Activated T-helper 1 cell treated with anti-CD3 and anti-CD28 coated beads, Interleukin-12 subunit alpha, Interleukin-12 subunit beta, Interleukin-2, Interleukin-4 antibody, amounts not matched to agents 30 ng/mL and 10 ng/mL and 1 ng/mL, durations not matched to agents 14 hours and 24 hours and 36 hours (primary cell): ENCODE data around the gene DOCK3. TPM values are rescaled to one million over a fixed set of nuclear protein-coding genes. Genes with fewer than 3 reads are reported as not detected.
"Not testable (repeated sequence)": the region's sequence is repeated elsewhere in the genome, so short reads cannot be mapped to it uniquely, and the experiment has no call there.

Experiments used
- DNase-seq: peaks from one replicate; pipeline ENCODE4 v3.0.0; 2021; ENCODE audit warnings: low spot score
- H3K27ac Mint-ChIP-seq: one replicate; pipeline ENCODE4 v1.8.0; 2021; ENCODE audit warnings: mild to moderate bottlenecking, mixed read lengths
- H3K27me3 Mint-ChIP-seq: one replicate; pipeline ENCODE4 v1.8.0; 2022; ENCODE audit warnings: mild to moderate bottlenecking, moderate library complexity, mixed read lengths; ENCODE audit not compliant: insufficient read depth
- H3K36me3 Mint-ChIP-seq: one replicate; pipeline ENCODE4 v1.8.0; 2021; ENCODE audit warnings: low read depth, mixed read lengths
- H3K4me1 Mint-ChIP-seq: one replicate; pipeline ENCODE4 v1.8.0; 2021; ENCODE audit warnings: low read depth, mixed read lengths
- H3K4me3 Mint-ChIP-seq: one replicate; pipeline ENCODE4 v1.8.0; 2021; ENCODE audit warnings: mild to moderate bottlenecking, moderate library complexity, mixed read lengths
- H3K9me3 Mint-ChIP-seq: one replicate; pipeline ENCODE4 v1.8.0; 2021; ENCODE audit warnings: mixed read lengths
- intact Hi-C: fragments of 100-400 bp; cut with micrococcal nuclease; formaldehyde crosslinking; loops from one replicate; pipeline ENCODE4 v1.15.1; 2024
- total RNA-seq: library from RNA; stranded (reverse); gene quantifications from 2 replicates; pipeline ENCODE4 v1.2.3, GENCODE V29; 2022

Gene DOCK3
- total RNA-seq, 1 donor from 2014 or later = 1.5 TPM

- peaks cover 23% of the 10 kb centered on the region for H3K4me1 Mint-ChIP-seq
- no peak overlapping the region for H3K4me3 Mint-ChIP-seq
- no peaks in the 10 kb centered on the region for H3K27me3 Mint-ChIP-seq
- H3K36me3 Mint-ChIP-seq = peaks cover 7% of the 10 kb centered on the region
- H3K9me3 Mint-ChIP-seq = no peaks in the 10 kb centered on the region
- DNase-seq = no peak
- intact Hi-C loops = loop anchor here (2.0 kb wide), 1 partner anchor 21 kb away; no protein-coding TSS in a partner anchor
- peak overlapping the region; percentile 31 for H3K27ac Mint-ChIP-seq
These were observed 20.7 kb upstream of the DOCK3 start for GRCh38 chr3:50653937-50654595.

- Mint-ChIP-seq H3K4me1 (peaks cover 23% of the 10 kb centered on the region), H3K27ac (peak overlapping the region; percentile 83), H3K27me3 (no peaks in the 10 kb centered on the region), H3K4me3 (no peak overlapping the region), H3K36me3 (peaks cover 6% of the 10 kb centered on the region), H3K9me3 (no peaks in the 10 kb centered on the region)
- DNase-seq = no peak
- intact Hi-C loops = loop anchor here (2.0 kb wide), 1 partner anchor 22 kb away; no protein-coding TSS in a partner anchor
These were observed 19.5 kb upstream of the DOCK3 start for GRCh38 chr3:50655009-50655830.

- intact Hi-C loops = no loop called here
- Mint-ChIP-seq H3K4me1 (peaks cover 23% of the 10 kb centered on the region), H3K9me3 (no peaks in the 10 kb centered on the region), H3K4me3 (no peak overlapping the region), H3K27me3 (no peaks in the 10 kb centered on the region), H3K27ac (no peak overlapping the region), H3K36me3 (peaks cover 4% of the 10 kb centered on the region)
- no peak for DNase-seq
These were observed 18.1 kb upstream of the DOCK3 start for GRCh38 chr3:50656417-50657195.

GRCh38 chr3:50657407-50657806 lies 17.3 kb upstream of the DOCK3 start:
- H3K9me3 Mint-ChIP-seq = no peaks in the 10 kb centered on the region
- H3K4me1 Mint-ChIP-seq = peaks cover 23% of the 10 kb centered on the region
- H3K27me3 Mint-ChIP-seq = no peaks in the 10 kb centered on the region
- no peak for DNase-seq
- no peak overlapping the region for H3K27ac Mint-ChIP-seq
- intact Hi-C loops = no loop called here
- H3K36me3 Mint-ChIP-seq = peaks cover 3% of the 10 kb centered on the region
- no peak overlapping the region for H3K4me3 Mint-ChIP-seq

- Mint-ChIP-seq H3K27me3 (no peaks in the 10 kb centered on the region), H3K36me3 (peaks cover 3% of the 10 kb centered on the region), H3K4me1 (peaks cover 23% of the 10 kb centered on the region), H3K27ac (no peak overlapping the region), H3K9me3 (no peaks in the 10 kb centered on the region), H3K4me3 (no peak overlapping the region)
- intact Hi-C loops = no loop called here
- no peak for DNase-seq
These were observed 16.9 kb upstream of the DOCK3 start for GRCh38 chr3:50657816-50658215.

- no peaks in the 10 kb centered on the region for H3K9me3 Mint-ChIP-seq
- intact Hi-C loops = no loop called here
- peaks cover 23% of the 10 kb centered on the region for H3K4me1 Mint-ChIP-seq
- no peaks in the 10 kb centered on the region for H3K27me3 Mint-ChIP-seq
- H3K36me3 Mint-ChIP-seq = peaks cover 3% of the 10 kb centered on the region
- H3K27ac Mint-ChIP-seq = no peak overlapping the region
- no peak for DNase-seq
- H3K4me3 Mint-ChIP-seq = no peak overlapping the region
These were observed 16.3 kb upstream of the DOCK3 start for GRCh38 chr3:50658416-50658815.

- Mint-ChIP-seq H3K4me1 (peaks cover 18% of the 10 kb centered on the region), H3K27me3 (no peaks in the 10 kb centered on the region), H3K4me3 (no peak overlapping the region), H3K9me3 (no peaks in the 10 kb centered on the region), H3K36me3 (peaks cover 3% of the 10 kb centered on the region), H3K27ac (no peak overlapping the region)
- intact Hi-C loops = no loop called here
- no peak for DNase-seq
These were observed 15.9 kb upstream of the DOCK3 start for GRCh38 chr3:50658831-50659230.

GRCh38 chr3:50660386-50660785 lies 14.3 kb upstream of the DOCK3 start:
- intact Hi-C loops = no loop called here
- H3K4me3 Mint-ChIP-seq = no peak overlapping the region
- H3K27ac Mint-ChIP-seq = no peak overlapping the region
- peaks cover 9% of the 10 kb centered on the region for H3K4me1 Mint-ChIP-seq
- peaks cover 2% of the 10 kb centered on the region for H3K36me3 Mint-ChIP-seq
- no peaks in the 10 kb centered on the region for H3K9me3 Mint-ChIP-seq
- DNase-seq = no peak
- H3K27me3 Mint-ChIP-seq = no peaks in the 10 kb centered on the region

- intact Hi-C loops = no loop called here
- Mint-ChIP-seq H3K9me3 (no peaks in the 10 kb centered on the region), H3K4me3 (no peak overlapping the region), H3K4me1 (peaks cover 14% of the 10 kb centered on the region), H3K36me3 (peaks cover 1% of the 10 kb centered on the region), H3K27me3 (peaks cover 2% of the 10 kb centered on the region), H3K27ac (no peak overlapping the region)
- no peak for DNase-seq
These were observed 13.3 kb upstream of the DOCK3 start for GRCh38 chr3:50661321-50661837.

- Mint-ChIP-seq H3K36me3 (peaks cover 1% of the 10 kb centered on the region), H3K4me3 (no peak overlapping the region), H3K27ac (no peak overlapping the region), H3K27me3 (peaks cover 8% of the 10 kb centered on the region), H3K9me3 (no peaks in the 10 kb centered on the region), H3K4me1 (peaks cover 22% of the 10 kb centered on the region)
- intact Hi-C loops = no loop called here
- DNase-seq = no peak
These were observed 12.3 kb upstream of the DOCK3 start for GRCh38 chr3:50662408-50662807.

GRCh38 chr3:50665081-50665840 lies 9.5 kb upstream of the DOCK3 start:
- no peak overlapping the region for H3K4me3 Mint-ChIP-seq

GRCh38 chr3:50665841-50666115 lies 8.9 kb upstream of the DOCK3 start:
- H3K4me1 Mint-ChIP-seq = peaks cover 22% of the 10 kb centered on the region
- H3K27me3 Mint-ChIP-seq = peaks cover 22% of the 10 kb centered on the region
- H3K9me3 Mint-ChIP-seq, H3K27ac Mint-ChIP-seq, H3K4me3 Mint-ChIP-seq, intact Hi-C loops, H3K36me3 Mint-ChIP-seq, DNase-seq: not testable (repeated sequence)

More at GRCh38 chr3:50665081-50665840, 9.5 kb upstream of the DOCK3 start:
- Mint-ChIP-seq H3K27me3 (peaks cover 18% of the 10 kb centered on the region), H3K4me1 (peaks cover 22% of the 10 kb centered on the region), H3K9me3 (no peaks in the 10 kb centered on the region), H3K27ac (peak overlapping the region; percentile 6), H3K36me3 (peaks cover 1% of the 10 kb centered on the region)
- intact Hi-C loops = no loop called here
- DNase-seq = no peak
